ENCODE results near the gene SMTN. TPM values are rescaled to one million over a fixed set of nuclear protein-coding genes. Genes with fewer than 3 reads are reported as not detected.

The SMTN gene
- total RNA-seq, 1 donor from 2014 or later, result 44.8 TPM

DNA sequence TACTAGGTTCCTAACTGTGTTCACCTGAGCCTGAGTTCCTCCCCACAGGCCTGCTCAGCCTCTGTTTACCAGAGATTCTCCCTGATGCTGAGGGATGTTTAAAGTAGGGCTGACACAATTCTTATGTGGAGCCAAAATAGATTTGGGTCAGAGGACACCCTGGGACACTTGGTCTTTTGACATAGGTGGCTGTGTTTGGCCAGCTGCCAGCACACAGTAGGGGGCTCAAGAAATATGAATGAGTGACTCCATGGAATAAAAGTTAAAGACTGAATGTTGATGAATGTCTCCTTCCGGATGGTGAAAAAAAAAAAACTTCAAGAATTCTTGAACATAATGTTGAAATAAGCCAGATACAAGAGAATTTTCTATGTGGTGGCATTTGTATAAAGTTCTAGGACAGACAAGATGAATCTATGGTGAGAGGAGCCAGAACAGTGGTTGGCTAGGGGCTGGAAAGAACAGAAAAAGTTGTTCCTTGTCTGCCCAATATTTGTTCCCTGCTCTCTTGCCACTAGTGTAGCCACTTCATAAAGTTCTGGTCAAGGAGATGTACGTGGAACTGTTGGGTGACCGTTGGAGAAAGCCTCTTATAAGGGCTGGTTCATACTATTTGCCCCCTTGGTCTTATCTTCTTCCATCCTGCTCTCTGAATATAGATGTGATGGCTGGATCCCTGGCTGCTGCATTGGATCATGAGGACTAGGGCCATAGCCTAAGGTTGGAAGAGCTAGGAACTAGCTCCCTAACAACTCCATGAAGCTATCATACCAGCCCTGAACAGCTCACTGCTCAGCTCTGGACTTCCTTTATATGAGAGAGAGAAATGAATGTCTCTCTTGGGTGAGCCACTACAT is 40.3 kb upstream of the SMTN start:
- no peaks in the 10 kb centered on the region for H3K27me3 ChIP-seq (ENCODE audit: low read depth)
- H3K4me3 ChIP-seq, result no peak overlapping the region
- no peak for ATAC-seq
- H3K9me3 ChIP-seq, result no peaks in the 10 kb centered on the region
- H3K4me1 ChIP-seq, result peaks cover 9% of the 10 kb centered on the region
- intact Hi-C loops (cut with DNase I), result no loop called here
- no peak for TF ChIP-seq CTCF (IDR thresholded peaks at IDR 0.05)
- H3K36me3 ChIP-seq, result no peaks in the 10 kb centered on the region
- DNase-seq, result no peak
- no peak overlapping the region for H3K27ac ChIP-seq

DNA sequence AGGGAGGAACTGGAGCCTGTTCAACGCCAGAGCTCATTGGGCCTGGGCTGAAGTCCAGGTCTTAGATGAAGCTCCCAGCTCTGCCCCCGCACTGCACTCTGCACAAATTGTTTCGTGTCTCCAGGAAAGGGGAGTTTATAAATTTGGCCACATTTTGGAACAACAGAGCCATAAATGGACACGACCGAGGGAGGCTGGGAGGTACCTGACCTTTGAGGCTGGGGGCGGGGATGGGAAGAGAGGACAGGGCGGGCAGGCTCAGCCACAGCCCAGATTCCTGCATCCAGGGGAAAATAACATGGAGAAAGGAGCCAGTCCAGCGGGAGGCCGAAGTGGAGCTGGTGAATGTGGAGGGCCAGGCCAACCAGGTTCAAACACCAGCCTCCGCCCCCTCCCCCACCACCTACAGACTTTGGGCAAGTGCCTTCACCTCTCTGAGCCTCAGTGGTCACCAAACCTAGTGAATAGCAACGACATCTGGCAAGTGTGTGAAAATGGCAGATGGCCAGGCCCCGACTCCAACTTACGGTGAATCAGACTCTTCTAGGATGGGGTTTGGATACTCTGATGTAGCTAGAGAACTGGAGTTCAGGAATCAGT is 36.8 kb upstream of the SMTN start:
- no peak for TF ChIP-seq CTCF (IDR thresholded peaks at IDR 0.05)
- Histone ChIP-seq H3K27me3 (ENCODE audit: low read depth) (no peaks in the 10 kb centered on the region), H3K4me3 (no peak overlapping the region), H3K4me1 (peaks cover 18% of the 10 kb centered on the region), H3K27ac (peak overlapping the region; percentile 62), H3K9me3 (no peaks in the 10 kb centered on the region), H3K36me3 (no peaks in the 10 kb centered on the region)
- ATAC-seq (peak in 1 of 2 donors; percentile 27), DNase-seq (no peak)
- intact Hi-C loops (cut with DNase I), result no loop called here

DNA sequence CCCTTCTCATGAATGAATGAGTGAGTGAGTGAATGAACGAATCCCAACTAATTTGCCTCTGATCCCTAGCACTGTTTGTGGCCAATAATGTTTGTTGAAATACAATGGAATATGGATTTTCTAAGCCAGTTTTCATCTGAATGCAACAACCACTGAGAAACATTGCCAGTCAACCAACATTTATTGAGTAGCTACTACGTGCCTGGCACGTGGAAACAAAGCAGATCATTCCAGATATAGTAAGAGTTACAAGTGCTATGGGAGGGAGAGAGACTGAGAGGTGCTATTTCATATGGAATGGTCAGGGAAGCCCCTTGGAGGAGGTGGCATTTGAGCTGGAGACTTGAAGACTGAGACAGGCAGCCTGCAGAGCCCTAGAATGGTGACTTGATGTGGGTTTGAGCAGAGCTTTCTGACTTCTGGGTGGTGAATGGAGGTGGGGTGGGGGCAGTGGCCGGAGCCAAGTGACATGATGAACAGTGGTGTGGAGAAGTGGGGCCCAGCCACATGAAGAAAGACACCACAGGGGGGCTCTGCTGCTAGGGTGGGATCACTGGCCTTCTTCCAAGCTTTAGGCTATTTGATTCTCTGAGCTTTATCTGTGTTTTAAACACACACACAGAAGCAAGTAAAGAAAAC is 35.1 kb upstream of the SMTN start:
- TF ChIP-seq CTCF (IDR thresholded peaks at IDR 0.05), result no peak
- no peaks in the 10 kb centered on the region for H3K27me3 ChIP-seq (ENCODE audit: low read depth)
- no peak for DNase-seq
- no peaks in the 10 kb centered on the region for H3K9me3 ChIP-seq
- intact Hi-C loops (cut with DNase I), result no loop called here
- H3K4me1 ChIP-seq, result peaks cover 32% of the 10 kb centered on the region
- peak in 1 of 2 donors; percentile 33 for ATAC-seq
- H3K4me3 ChIP-seq, result no peak overlapping the region
- H3K36me3 ChIP-seq, result no peaks in the 10 kb centered on the region
- H3K27ac ChIP-seq, result peak overlapping the region; percentile 67

GRCh38 chr22:31046539-31047226 is 34.4 kb upstream of the SMTN start:
- H3K4me3 ChIP-seq, result no peak overlapping the region
- no peak for TF ChIP-seq CTCF (IDR thresholded peaks at IDR 0.05)
- H3K27ac ChIP-seq, result peak overlapping the region; percentile 67
- intact Hi-C loops (cut with DNase I), result no loop called here
- no peaks in the 10 kb centered on the region for H3K9me3 ChIP-seq
- ATAC-seq (peak; percentile 69 to 75), DNase-seq (peak; percentile 56)
- peaks cover 35% of the 10 kb centered on the region for H3K4me1 ChIP-seq
- H3K27me3 ChIP-seq (ENCODE audit: low read depth), result no peaks in the 10 kb centered on the region
- H3K36me3 ChIP-seq, result no peaks in the 10 kb centered on the region

GRCh38 chr22:31048570-31048969 is 32.5 kb upstream of the SMTN start:
- intact Hi-C loops (cut with DNase I), result no loop called here
- H3K27ac ChIP-seq, result no peak overlapping the region
- no peak for TF ChIP-seq CTCF (IDR thresholded peaks at IDR 0.05)
- peaks cover 35% of the 10 kb centered on the region for H3K4me1 ChIP-seq
- ATAC-seq (no peak), DNase-seq (no peak)
- H3K9me3 ChIP-seq, result no peaks in the 10 kb centered on the region
- no peak overlapping the region for H3K4me3 ChIP-seq
- H3K36me3 ChIP-seq, result no peaks in the 10 kb centered on the region
- H3K27me3 ChIP-seq (ENCODE audit: low read depth), result no peaks in the 10 kb centered on the region
